G401.6 (cell line): ENCODE results near the gene CDH23.

Experiments
- FAIRE-seq: peaks from 2 replicates; lab custom pipeline; 2012; peaks lifted over from hg19 to GRCh38; lab: Jason Lieb, UNC

Gene CDH23

DNA sequence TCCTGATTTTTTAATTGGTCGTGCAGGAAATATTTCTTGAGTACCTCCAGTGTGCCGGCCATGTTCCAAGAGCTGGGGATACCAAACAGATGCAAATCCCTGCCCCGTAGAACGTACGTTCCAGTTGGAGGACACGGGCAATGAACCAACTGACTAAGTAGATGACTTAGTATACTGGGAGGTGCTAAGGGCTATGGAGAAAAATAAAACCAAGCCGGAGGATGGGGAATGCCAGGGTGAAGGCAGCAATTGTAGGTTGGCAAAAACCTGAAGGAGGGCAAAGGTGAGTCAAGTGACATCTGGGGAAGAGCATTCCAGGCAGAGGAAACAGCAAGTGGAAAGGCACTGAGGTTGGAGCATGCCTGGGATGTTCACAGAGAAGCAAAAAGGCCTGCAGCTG is 383.4 kb downstream of the CDH23 start:
- no peak for FAIRE-seq

DNA sequence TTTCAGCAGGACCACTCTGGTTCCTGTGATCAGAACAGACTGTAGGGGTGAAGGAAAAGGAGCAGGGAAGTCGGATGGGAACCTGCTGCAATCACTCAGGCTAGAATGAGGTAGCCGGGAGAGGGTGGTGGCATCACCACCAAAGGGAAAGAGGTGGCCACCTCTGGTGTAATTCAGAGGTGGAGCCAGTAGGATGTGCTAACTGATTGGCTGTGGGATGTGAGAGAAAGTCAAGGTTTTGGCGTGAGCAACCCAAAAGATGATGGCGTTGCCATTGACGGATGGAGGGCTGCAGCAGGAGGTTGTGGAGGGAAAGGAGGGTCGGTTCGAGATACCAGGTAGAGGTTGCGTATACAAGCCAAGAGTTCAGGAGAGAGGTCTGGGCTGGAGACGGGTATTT is 384.0 kb downstream of the CDH23 start:
- FAIRE-seq: no peak

DNA sequence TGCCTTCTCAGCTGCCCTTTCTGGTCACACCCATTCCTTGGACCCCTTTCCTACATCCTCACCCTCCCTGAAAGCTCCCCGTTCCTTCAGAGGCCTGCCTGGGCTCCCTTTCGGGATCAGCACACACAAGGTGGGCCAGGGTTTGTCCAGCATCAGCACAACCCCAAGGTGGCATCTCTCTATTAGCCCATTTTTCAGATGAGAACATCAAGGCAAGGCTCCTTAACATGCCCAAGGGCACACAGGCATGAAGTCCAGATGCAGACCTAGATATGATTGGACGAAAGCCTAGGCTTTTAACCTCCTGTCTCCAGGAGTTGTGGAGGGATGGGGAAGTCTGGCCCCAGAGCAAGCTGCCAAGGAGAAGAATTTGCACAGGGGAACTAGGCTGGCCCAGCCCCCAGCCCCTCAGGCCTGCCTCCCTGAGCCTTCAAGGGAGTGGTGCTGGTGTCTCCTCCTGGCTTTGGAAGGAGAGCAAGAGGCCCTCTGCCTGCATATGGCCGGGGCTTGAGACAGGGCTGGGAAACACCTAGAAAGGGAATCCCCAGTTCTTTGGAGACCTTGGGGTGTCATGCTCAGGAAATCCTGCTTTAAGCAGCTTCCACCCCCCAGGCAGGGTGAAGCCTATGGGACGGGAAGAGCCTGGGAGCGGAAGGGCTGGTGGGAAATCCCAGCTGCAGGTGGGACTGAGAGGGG is 385.6 kb downstream of the CDH23 start:
- FAIRE-seq: no peak

GRCh38 chr10:71782917-71783490 is 386.3 kb downstream of the CDH23 start:
- no peak for FAIRE-seq

- no peak for FAIRE-seq
Measured at GRCh38 chr10:71783917-71784678, 387.4 kb downstream of the CDH23 start.

DNA sequence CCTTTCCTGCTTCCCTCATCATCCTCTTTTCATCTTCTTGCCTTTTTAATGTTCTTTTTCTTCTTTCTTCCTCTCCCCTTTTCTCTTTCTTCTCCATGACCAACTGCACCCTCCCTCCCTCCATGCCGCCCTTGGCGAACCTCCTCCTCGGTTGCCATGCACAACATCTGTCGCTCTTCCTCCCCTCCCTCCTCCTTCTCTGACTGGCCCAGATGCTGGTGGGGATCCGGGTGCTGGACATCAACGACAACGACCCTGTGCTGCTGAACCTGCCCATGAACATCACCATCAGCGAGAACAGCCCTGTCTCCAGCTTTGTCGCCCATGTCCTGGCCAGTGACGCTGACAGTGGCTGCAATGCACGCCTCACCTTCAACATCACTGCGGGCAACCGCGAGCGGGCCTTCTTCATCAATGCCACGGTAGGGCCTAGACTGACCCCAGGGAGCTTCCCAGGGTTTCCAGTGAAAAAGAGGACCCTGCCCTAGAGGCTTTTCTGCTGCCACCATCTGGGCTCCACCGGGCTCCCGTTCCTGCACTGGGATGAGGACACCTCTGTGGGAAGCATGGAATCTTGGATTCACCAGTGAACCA is 388.1 kb downstream of the CDH23 start:
- FAIRE-seq: no peak

- FAIRE-seq: no peak
Measured at GRCh38 chr10:71788954-71789353, 392.2 kb downstream of the CDH23 start.

DNA sequence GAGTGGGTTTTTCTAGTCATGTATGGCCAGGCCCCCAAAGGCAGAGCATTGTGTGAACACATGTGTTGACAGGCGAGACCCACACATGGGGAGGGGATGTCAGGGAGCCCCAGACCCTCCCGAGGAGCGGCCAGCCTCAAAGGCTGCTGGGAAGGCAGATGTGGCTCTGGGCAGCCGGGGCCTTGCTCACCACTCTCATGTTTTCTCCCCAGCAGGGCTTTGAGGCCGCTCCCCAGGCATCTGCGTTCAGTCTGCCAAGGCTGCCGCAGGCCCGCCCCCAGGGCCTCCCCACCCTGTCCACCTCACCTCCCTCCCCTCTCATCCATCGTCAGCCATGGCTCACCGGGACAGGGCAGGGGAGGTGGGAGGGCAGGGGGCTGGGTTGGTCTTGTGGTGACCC is 393.2 kb downstream of the CDH23 start:
- no peak for FAIRE-seq

- no peak for FAIRE-seq
Measured at GRCh38 chr10:71790749-71791440, 394.2 kb downstream of the CDH23 start.

DNA sequence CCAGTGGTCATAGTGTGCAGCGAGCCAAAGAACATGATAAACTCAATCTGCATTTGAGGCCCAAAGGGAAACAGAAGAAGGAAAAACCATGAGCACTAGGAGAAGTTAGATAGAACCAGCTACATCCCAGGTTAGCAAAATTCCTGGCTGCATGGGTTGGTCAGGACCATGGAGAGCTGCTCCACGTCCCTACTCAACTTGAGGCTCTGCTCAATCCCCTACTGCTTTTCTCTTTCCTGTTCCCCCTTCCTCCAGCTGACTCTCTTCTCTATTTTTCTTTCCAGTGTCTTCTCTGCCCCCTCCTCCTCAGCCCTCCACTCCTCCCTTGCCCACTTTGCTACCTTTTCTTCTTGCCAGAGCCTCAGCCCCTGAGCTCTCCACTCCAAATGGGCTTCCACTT is 398.5 kb downstream of the CDH23 start:
- no peak for FAIRE-seq

DNA sequence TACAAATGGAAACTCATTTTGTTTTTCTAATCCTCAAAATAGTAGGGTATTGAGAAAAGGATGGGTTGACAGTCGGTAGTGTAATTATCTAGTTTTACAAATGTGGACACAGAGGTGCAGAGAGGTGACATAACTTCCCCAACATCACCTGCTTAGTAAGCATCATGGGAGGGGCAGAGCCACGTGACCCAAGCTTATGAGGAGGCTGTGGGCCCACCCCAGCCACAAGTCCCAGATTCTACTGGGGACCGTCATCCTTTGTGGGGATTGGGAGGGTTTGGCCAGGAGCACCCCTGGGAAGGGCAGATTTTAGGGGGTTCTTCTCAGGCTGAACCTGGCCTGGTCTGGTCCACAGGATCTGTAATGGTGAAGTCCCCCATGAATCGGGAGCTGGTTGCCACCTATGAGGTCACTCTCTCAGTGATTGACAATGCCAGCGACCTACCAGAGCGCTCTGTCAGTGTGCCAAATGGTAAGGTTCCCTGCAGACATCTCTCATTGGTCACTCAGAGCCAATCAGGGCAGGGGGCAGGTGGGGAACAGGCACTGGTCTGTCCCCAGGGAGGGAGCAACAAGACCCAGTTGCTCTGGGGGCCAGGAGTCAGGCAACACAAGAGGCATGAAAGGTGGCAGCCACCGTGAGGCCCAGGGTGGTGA is 400.2 kb downstream of the CDH23 start:
- no peak for FAIRE-seq

DNA sequence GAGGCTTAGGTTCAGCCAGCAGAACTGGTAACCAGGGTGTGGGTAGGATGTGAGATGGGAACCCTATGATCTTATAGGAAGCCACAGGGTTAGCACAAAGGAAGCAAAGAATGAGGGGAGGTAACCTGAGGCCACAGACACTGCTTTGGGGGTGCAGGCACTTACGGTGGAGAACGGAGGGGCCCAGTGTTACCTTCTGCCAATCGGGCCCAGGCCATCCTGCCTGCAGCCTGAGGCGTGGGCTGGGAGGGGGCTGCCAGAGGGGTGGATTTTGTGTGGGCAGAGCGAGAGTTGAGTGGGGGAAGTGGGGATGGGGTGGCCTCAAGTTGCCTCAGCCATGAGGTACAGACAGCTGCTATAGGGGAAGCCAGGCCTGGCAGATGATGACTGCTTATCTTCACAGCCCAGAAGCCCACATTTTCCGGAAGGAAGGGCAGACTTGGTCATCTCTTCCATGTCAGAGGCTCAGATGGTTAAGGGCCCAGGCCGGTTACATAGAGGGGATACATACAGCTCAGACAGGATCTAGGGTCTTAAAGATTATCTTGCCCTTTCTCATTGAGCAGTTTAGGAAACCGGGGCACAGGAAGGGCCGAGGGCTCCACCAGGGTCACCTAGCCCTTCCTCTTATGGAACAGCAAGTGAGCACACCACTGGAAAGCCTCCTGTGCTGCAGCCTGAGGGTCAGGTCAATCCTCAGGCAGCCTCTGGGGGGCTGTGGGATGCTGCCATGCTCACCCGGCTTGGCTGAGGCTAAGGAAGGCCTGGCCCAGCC is 401.0 kb downstream of the CDH23 start:
- no peak for FAIRE-seq

- FAIRE-seq: no peak
Measured at GRCh38 chr10:71798308-71798624, 401.5 kb downstream of the CDH23 start.

GRCh38 chr10:71799112-71799511 is 402.4 kb downstream of the CDH23 start:
- no peak for FAIRE-seq

- no peak for FAIRE-seq
Measured at GRCh38 chr10:71799608-71800453, 403.1 kb downstream of the CDH23 start.

DNA sequence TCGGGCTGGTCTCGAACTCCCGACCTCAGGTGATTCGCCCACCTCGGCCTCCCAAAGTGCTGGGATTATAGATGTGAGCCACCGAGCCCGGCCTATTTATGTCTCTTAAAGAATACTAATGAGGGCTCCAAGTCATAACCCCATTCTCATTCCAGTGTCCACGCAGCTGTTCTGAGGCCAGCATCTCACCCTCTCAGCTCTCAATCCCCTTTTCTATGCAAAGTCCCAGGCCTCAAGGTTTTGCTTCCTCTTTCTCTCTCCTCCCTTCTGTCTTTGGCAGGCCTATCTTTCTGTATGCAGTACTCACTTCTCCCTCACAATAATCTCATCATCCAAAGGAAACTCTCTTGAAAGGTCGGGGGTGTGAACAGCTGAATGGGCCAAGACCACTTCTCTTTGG is 404.6 kb downstream of the CDH23 start:
- no peak for FAIRE-seq

DNA sequence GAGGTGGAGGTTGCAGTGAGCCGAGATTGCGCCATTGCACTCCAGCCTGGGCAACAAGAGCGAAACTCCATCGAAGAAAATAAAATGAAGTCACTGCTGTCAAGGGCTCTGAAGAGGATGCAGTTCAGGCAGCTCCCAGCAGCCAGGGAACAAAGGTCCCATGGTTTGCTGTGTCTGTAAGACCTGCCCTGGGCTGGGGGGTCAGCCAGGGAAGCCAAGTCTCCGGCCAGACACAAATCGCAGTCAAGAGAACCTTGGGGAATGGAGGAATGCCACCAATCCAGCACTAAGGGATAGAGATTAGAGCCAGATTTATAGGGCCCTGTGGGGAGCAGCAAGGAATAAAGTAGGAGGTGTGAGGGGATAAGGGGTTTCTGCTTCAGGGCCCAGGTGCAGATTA is 405.5 kb downstream of the CDH23 start:
- no peak for FAIRE-seq

DNA sequence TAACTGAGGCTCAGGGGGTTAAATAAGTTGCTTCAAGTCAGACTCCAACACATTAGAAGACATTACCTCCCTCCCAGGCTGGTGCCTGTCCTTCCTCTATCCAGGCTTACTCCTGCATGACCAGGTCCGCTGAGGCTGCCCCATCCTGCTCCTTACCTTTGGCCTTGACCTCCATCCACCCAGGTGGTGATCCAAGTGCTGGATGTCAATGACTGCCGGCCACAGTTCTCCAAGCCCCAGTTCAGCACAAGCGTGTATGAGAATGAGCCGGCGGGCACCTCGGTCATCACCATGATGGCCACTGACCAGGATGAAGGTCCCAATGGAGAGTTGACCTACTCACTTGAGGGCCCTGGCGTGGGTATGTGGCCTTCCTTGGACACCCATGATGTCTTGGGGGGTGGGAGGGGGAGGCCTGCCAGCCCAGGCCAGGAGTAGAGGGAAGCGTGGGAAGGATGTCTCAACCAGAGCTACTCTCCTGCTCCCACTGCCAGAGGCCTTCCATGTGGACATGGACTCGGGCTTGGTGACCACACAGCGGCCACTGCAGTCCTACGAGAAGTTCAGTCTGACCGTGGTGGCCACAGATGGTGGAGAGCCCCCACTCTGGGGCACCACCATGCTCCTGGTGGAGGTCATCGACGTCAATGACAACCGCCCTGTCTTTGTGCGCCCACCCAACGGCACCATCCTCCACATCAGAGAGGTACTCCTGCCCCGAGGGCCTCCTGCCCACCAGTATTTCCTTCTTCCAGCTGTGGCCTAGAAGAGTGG is 406.2 kb downstream of the CDH23 start:
- FAIRE-seq: no peak

- no peak for FAIRE-seq
Measured at GRCh38 chr10:71804077-71804476, 407.4 kb downstream of the CDH23 start.
